Hippocampal formation (tissue), 2 donors: ENCODE measurements around the gene ZNF592.
"Not testable (repeated sequence)": the region's sequence is repeated elsewhere in the genome, so short reads cannot be mapped to it uniquely, and the experiment has no call there.

Source experiments
- DNase-seq, 2 donors: peaks; one replicate each; lab custom pipeline; 2025; lab: John Stamatoyannopoulos, UW

Gene ZNF592

DNA sequence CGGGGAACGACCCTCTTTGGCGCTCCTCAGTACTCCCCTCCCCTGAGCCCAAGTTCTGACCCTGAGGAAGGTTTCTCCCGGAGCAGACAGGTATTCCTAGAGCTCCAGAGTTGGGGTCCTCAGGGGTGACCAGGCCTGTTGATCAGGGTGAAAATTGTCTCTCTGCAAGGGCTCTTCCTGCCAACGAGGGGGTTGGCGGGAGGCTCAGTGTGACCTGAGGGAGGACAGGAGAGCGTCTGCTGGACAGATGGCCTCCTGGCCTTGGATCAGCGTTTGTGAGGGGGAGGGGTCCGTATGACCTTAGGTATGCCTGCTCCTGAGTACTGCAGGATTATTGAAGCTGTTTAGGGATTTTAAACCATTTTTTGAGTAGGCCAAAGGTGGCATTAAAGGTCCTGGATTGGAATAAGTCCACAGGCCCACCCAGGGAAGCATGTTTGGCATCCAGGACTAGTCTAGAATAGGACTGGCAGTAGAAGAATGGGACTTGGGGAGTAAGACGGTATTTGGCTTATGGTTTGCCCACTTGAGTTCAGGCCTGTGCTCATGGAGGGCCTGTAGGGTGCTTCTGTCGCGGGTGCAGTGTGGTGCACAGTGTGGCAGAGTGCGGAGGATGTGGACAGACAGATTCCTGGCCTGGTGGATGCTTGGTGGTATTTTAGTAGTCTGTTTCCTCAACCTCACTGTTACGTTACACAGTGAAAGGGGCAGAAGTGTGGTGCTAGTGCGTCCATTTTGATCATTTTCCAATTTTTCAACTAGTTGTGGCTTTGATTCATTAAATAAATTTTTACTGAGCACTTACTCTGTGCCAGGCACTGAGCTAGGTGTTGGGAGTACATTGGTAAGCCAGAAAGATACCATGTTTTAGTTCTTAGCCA is 959 bp downstream of the ZNF592 start:
- DNase-seq = no peak

DNA sequence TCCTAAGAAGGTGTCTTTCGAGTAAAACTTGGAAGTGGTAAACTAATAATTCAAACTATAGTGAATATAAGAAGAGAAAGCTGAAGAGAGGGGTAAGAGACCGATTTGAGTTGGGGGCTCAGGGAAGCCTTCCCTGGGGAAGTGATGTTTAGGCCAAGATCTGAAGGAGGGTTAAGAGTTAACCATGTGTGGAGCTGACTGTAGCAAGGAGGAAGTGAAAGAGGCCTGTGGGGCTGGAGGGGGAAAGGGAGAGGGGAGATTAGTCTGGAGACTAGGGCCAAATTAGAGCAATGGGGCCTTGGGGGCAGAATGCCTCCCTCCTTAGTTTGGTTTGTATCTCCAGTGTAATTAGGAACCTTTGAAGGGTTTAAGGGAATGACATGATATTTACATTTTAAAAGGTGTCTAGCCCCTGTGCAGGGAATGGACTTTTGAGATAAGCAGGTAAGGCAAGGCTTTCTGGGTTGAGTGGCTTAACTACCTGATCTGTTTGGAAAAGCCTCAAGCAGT is 2.2 kb downstream of the ZNF592 start:
- DNase-seq = no peak

DNA sequence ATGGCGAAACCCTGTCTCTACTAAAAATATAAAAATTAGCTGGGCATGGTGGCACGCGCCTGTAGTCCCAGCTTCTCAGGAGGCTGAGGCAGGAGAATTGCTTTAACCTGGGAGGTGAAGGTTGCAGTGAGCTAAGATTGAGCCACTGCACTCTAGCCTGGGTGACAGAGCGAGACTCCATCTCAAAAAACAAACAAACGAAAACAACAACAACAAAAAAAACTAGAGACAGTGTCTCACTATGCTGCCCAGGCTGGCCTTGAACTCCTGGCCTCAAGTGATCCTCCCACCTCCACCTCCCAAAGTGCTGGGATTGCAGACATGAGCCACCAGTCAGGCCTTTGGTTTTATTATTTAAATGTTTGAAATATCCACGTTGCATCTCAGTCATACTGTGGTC is 3.3 kb downstream of the ZNF592 start:
- DNase-seq = not testable (repeated sequence)

DNA sequence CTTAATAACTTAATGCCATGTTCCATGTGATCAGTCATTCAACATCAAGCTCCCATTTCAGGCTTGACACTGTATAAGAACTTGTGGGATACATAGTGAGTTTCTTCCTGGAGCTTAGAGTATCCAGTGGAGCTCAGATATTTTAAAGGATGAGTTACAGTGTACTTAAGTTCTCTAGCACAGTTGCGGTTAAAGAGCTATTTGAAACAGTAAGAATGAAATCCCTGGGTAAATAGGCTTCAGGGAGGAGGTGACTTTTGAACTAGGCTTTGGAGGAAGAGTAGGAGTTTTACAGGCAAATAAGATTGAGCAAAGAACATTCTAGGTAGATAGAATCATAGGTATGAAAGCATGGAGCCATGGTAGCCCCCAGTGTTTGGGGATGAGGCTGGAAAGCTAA is 3.8 kb downstream of the ZNF592 start:
- DNase-seq = no peak

DNA sequence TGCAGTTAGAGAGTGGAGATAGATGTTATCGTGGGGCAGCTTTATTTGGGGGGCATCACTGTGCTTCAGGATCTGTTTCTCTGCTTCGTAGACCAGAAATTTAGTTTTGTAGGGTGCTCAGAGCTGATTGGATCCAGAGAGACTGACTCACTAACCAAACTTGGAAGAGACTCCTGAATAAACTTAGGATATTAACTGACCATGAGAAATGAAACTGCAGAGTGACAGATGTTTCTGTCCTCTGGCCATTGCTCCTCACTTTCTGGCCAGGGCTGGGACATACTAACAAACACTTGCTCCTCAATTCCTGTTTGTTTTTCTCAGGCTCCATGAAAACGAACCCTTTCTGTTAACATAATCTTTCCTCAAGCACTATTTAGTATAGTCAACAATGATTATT is 4.3 kb downstream of the ZNF592 start:
- no peak for DNase-seq

DNA sequence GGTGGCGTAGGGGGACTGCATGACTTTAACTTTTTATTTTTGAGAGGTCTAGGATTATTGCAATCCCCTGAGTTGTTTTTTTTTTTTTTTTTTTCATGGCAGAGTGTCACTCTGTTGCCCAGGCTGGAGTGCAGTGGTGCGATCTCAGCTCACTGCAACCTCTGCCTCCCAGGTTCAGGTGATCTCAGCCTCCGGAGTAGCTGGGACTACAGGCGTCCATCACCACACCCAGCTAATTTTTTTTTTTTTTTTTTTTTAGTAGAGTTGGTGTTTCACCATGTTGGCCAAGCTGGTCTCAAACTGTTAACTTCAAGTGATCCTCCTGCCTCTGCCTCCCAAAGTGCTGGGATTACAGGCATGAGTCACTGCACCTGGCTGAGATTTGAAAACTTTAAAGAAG is 6.5 kb downstream of the ZNF592 start:
- DNase-seq = not testable (repeated sequence)

DNA sequence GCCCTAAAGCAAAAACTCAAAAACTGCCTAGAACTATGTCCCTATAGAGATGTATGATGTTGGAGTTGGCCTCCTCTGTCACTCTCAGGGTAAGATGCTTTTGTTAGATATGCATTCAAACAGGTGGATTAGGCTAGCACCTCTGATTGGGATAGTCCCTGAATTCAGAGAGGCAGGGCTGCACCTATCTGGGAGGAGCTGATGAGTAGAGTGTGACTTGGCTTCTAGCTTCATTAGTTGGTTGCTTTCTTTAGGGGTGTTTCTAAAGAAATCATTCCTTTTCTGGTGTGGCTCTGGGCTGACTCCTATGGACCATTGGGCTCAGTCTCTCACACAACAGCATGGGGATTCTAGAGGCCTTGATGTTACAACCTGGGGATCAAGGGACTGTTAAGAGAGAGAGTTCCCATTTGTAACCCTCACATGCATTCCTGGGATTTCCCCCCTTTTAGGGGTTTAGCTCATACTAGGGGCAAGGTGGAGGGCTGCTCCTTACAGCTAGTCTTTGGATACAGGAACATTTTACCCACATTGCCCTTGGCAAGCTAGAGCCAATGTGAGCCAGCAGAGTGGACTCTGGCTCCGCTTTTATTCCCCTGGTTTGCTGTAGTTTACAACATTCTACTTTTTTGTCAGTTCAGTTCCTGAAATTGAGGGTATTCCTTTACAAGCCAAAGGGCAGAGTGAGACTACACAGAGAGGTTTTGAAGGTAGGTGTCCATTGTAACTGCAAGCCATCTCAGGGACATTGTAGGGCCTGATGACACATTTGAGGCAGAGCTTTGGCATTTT is 7.5 kb downstream of the ZNF592 start:
- no peak for DNase-seq

DNA sequence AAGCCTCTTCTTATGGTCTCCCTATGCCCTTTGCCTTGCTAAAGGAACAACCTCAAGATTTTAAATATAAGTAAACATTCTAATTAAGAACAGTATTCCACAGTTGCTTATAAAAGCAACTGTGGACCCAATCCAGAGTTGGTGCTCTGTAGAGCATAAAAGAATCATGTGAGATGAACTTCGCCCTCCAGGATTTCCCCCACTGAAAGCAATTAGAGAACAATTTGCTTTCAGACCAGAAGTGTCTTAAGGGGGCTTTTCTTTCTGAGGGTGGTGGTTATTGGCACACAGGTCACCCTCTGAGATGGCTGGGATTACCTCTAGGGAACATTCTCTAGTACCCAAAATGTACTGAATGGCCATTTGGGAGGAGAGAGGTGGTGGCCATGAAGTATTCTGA is 10.6 kb downstream of the ZNF592 start:
- DNase-seq = no peak

DNA sequence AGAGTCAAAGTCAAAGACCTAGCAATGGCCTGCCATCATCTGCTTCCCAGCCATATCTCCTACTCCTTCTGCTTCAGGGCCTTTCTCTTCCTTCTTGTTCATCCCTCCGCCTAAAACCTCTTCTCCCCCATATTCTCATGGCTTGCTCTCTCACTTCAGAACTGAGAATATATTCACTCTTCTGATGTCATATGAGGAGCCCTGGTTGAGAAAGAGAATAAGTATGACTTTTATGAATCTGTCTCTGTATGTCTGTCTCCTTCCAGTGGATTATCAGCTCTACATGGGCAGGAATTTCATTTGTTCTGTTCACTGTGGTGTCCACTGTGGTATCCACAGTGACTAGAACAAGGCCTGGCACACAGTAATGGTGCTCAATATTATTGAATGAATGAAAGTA is 11.8 kb downstream of the ZNF592 start:
- no peak for DNase-seq

DNA sequence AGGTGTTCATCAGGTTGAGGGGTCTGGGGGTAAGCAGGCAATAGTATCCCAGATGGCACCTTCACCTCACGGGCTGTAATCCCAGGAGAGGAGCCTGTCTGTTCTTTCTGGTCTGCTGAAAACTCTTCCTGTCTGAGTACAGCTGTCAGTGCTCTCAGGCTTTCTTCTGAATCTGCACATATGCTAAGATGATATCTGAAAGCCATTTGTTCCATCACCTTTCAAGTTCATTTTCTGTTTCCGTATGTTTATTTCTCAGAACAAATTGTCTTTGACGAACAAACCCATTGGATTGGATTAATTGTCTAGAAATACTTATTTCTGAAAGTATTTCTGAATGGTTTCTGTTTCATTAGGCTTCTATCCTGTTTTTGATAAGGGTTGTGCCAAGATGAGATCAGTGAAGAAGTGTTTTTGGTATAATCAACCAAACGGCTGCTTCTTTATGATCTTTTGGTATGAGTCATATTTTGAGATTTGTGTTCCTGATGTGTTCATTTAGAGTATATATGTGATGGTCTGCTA is 13.3 kb downstream of the ZNF592 start:
- DNase-seq = no peak

DNA sequence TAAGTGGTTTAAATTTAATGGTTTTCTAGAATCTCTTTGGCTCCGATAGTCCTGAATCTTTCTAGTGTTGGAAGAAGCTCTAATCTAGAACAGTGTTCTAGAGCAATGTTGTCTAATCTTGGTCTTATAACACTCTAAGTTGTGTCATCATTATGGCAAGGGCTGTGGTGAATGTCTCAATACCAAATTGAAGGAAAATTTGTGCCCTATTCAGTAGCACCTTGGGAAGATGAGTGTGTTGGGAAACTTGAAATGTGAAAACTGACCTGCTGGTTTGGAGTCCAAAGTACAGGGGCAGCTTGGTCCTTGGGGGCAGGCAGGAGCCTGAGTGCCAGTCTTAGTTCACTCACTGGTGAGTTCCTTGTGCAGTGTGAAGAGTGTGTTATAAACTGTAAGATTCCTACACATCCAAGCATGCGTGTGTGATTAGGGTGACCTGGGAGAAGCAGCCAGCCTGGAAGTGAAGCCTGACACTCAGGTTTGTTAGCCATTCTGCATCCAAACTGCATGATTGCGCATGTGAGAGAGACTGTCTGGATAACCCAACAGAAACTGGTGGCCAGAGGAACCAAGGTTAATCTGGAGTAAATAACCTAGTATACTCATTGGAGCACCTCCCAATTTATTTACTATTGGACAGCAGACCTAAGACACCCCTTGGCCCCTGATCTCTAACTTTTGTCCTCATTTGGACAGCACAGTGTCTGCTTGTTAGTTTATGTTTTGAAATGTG is 14.6 kb downstream of the ZNF592 start:
- no peak for DNase-seq

DNA sequence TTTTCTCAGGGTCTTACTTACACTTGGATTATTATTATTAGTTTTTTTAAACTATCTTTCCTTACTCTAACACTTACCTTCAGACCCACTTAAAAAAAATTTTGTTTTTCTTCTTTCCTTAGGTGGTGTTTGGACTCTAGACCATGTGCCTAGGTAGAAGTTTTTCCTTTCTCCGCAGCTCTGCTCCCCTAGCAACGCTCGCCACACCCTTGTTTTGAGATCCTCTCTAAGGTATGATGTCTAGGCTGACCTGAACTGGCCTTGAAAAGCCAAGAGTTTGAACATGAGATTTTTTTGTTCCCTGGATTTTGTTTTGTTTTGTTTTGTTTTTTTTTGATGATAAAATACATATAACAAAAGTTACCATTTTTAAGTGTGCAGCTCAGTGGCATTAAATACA is 16.2 kb downstream of the ZNF592 start:
- DNase-seq = no peak

DNA sequence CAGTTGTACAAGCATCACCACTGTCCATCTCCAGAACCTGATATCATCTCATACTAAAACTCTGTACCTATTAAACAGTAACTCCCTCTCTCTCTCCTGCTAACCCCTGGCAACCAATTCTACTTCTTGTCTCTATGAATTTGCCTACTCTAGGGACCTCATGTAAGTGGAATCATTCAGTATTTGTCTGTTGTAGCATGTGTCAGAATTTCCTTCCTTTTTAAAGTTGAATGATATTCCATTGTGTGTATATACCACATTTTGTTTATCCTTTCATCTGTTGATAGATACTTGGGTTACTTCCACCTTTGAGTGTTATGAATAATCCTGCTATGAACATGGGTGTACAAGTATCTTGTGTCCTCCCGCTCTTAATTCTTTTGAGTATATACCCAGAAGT is 16.6 kb downstream of the ZNF592 start:
- no peak for DNase-seq

DNA sequence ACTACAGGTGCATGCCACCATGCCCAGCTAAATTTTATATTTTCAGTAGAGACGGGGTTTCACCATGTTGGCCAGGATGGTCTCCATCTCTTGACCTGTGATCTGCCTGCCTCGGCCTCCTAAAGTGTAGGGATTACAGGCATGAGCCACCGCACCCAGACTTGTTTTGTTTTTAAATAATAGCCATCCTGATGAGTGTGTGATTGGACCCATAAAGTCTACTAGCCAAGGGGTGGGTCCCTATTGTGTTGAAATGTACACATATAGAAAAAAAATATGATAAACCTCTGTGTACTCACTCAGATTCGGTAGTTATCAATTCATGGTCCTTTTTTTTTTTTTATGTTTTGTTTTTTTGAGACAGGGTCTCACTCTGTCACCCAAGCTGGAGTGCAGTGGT is 17.3 kb downstream of the ZNF592 start:
- DNase-seq = no peak

DNA sequence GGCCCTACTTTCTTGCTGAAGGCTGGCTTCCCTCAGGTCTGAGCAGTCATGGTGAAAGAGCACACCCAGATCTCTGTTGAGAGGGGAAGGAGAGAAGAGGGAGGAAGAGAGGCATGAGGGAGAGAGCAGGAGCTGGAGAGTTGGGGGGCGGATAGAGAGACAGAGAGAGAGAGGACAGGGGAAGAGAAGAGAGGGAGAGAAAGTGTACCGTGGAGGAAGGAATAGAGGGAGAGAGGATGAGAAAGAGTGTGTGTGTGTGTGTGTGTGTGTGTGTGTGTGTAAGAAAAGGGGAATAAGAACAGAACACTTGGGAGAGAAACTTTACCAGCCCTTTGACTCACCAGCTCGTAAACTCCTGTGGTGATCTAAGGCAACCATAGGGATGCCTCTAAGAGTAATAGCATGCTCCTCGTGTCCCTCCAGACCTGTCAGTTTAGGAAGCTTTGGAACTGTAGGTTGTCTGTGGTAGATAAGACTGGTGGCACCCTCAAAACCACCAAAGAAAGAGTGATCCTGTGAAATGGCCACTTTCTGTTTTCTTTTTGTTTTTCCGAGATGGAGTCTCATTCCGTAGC is 18.2 kb downstream of the ZNF592 start:
- DNase-seq = no peak

DNA sequence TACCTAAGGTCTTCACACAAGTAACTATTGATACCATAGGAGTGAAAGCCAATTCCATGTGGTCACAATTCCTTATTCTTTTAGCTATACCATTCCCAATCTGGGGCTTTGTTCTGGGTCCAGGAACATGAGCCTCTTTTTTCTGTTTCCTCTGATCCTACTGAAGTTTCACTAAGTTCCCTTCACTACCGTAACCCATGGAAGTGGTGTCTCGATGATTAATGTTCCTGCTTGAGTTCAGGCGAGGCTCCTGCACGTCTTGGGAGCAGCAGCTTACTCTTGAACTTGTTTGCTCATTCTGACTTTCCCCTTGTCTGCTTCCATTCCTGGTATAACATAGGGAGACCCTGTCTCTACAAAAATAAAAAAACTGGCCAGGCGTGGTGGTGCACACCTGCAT is 23.6 kb downstream of the ZNF592 start:
- DNase-seq = no peak

DNA sequence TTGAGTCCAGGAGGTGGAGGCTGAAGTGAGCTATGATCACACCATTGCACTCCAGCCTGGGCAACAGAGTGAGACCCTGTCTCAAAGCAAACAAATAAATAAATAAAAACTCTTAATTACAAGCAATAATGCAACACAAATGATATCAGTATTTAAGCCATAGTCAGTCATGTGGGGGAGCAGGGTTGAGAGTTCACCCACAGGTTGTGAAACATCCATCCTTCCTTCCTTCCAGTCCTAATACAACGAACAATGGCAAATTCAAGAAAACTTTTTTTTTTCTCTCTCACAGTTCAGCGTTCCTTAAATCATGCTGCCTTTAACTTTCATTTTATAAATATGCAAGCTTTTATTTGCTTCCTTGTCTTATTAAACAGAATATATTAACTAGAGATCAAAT is 24.1 kb downstream of the ZNF592 start:
- DNase-seq = no peak

DNA sequence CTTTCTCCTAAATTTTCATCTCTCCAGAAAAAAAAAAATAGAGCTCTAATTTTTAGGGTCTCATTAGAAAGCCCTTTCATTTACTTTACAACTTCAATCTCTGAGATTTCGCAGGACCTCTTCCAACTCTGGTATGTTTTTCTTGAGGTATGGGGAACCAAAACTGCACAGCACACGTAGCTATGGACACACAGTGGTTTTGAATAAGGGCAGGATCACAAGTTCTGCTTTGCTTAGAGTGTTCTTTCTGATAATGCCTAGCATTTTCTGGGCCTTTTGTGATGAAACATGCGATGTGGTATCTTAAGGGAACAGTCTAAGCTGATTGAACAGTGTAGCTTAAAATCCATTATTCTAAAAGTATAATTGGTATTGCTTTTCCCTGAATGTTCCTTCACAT is 25.3 kb downstream of the ZNF592 start:
- no peak for DNase-seq

DNA sequence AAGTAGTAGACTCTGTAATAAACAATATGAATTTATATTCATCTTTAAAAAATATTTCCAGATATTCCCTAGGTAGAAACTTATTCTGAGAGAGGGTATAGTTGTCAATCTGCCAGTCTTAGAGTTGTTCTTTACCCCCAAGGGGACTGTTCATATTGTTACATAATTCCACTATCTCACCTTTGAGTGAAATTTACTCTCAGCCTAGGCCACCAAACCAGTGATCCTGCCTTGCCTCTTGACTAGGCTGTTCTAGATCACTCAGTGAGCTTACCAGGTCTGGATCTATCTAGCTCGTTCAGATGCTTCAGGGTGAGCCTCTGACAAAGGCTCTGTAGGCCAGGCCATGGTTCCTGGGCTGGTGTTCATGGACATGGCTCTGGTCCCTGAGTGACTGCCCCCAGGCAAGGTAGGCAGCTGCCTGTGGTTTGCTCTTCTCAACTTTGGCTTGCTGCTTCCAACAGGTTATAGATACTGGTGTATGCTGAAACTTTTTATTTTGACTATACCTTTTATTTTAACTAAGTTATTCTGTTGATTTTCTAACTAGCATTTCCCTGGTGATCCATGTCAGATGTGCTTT is 27.6 kb downstream of the ZNF592 start:
- DNase-seq = no peak

DNA sequence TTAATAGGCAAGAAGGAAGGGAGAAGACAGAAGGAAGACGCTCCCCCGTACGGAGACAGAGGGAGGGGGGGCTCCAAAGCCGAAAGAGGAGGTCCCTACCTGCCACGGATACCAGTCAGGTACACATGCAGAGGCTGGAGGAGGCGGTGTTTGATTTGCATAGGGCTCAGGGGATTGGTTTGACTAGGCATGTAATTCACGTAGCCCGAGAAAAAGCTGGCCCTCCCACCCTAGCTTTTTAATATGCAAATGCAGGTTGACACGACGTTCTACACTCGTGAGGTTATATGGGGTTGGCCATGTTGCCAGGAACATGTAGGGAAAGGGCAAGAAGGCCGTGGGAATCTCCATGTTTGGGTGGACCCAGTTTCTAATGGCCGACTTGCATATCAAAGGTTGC is 29.8 kb downstream of the ZNF592 start:
- no peak for DNase-seq

DNA sequence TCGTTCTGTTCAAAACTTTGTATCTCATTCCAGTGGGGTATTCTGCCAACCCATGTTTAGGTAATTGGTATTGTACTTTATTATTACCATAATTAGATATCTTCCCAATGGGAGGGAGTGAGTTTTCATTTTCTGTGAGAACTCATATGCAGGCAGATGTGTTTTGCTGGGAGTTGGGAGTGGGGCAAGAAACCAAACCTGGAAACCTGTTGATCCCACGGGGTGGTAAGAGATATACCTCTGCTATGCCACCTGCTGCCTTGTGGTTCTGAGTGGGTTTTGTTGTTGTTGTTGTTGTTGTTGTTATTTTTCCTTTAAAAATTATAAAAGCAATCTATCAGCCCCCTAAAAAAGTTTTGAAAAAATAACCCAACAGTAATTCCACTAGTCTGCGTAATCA is 32.1 kb downstream of the ZNF592 start:
- no peak for DNase-seq
